ENCODE measurements around the gene HCN1.

DNA sequence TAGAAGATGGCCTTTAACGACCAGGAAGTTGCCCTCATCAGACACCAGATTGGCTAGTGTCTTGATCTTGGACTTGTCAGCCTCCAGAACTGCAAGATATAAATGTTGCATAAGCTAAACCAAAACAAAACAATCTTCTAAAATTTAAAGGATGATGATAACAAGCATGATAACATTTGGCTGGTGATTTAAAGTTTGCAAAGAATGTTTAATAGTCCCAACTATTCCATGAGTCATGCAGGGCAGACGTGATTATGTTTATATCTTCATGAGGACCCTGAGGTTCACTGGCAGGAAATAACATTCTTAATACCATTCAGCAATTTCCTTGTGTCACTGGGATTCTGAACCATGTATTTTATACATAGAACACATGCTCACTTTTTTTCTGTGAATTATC, 319.8 kb downstream of the HCN1 start:
- TF ChIP-seq MAZ (IDR thresholded peaks at IDR 0.05; ENCODE audit: borderline replicate concordance, low read depth, low read length): no peak
- TF ChIP-seq, protein P1, sequence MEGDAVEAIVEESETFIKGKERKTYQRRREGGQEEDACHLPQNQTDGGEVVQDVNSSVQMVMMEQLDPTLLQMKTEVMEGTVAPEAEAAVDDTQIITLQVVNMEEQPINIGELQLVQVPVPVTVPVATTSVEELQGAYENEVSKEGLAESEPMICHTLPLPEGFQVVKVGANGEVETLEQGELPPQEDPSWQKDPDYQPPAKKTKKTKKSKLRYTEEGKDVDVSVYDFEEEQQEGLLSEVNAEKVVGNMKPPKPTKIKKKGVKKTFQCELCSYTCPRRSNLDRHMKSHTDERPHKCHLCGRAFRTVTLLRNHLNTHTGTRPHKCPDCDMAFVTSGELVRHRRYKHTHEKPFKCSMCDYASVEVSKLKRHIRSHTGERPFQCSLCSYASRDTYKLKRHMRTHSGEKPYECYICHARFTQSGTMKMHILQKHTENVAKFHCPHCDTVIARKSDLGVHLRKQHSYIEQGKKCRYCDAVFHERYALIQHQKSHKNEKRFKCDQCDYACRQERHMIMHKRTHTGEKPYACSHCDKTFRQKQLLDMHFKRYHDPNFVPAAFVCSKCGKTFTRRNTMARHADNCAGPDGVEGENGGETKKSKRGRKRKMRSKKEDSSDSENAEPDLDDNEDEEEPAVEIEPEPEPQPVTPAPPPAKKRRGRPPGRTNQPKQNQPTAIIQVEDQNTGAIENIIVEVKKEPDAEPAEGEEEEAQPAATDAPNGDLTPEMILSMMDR (IDR thresholded peaks at IDR 0.05): no peak
- no peak for TF ChIP-seq TP53 (CRISPR knock-in tag; IDR thresholded peaks at IDR 0.05)
- TF ChIP-seq EHMT2 (IDR thresholded peaks at IDR 0.05; ENCODE audit: low read depth): no peak
- TF ChIP-seq, protein P2, sequence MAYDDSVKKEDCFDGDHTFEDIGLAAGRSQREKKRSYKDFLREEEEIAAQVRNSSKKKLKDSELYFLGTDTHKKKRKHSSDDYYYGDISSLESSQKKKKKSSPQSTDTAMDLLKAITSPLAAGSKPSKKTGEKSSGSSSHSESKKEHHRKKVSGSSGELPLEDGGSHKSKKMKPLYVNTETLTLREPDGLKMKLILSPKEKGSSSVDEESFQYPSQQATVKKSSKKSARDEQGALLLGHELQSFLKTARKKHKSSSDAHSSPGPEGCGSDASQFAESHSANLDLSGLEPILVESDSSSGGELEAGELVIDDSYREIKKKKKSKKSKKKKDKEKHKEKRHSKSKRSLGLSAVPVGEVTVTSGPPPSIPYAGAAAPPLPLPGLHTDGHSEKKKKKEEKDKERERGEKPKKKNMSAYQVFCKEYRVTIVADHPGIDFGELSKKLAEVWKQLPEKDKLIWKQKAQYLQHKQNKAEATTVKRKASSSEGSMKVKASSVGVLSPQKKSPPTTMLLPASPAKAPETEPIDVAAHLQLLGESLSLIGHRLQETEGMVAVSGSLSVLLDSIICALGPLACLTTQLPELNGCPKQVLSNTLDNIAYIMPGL (CRISPR knock-in tag; IDR thresholded peaks at IDR 0.05; ENCODE audit: borderline replicate concordance): no peak
- no peak for TF ChIP-seq SMC3 (IDR thresholded peaks at IDR 0.05)
- no peak for TF ChIP-seq PHF8 (IDR thresholded peaks at IDR 0.05; ENCODE audit: borderline replicate concordance, low read depth)
- no peak for TF ChIP-seq POLR2AphosphoS2 (conservative IDR thresholded peaks at IDR 0.05; ENCODE audit: low read length)

All from A549 (cell line).